ENCODE results near the gene EPHA10.
"Not testable (repeated sequence)": the region's sequence is repeated elsewhere in the genome, so short reads cannot be mapped to it uniquely, and the experiment has no call there.

The EPHA10 gene

DNA sequence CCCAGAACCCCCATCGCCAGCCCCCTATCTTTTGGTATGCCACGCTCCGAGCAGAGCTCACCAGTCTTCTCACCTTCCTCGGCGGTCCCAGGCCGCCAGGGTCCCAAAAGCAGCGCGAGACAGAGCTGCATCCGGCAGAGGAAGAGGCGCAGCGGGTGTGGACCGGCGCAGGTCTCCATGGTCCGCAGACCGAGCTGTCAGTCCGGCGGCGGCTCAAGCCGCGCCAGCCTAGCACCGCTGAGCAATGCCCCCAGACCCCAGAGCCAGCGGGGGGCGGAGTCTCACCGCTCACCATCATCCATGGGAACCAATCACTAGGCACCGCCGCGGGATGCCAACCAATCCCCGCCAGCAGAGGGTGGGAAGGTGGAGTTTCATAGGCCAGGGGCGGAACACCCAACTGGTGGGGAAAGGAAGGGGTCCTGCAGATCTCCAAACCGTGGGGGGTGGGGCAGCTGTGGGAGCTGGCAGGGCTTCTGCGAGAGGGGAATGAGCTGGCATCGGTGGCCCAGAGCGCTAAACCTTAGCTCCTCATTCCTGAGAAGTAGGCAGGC lies at the start of gene EPHA10:
EPHA10 (minus strand) TSS at position 233 of the 554 bp plus-strand sequence; CDS start at position 179, 54 bp downstream.
- peak; percentile 9 for DNase-seq

DNA sequence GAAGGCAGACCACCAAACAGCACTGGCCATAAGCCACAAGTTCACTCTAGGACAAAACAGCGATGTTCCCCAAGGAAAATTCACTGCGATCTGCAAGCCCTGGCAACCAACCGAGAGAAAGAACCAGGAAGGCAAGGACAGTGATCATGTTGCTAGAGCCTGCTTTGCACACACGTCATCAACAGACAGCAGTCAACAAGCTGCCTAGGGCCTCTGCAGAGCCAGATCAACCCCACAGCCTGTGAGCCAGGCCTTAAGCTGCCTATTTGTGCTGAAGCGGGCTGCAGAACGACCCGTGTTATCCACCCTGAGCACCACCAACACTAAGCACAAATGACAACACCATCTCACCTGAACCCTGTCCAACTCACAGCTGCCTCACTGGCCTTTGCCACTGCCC lies 49.3 kb upstream of the EPHA10 start:
- no peak for DNase-seq

DNA sequence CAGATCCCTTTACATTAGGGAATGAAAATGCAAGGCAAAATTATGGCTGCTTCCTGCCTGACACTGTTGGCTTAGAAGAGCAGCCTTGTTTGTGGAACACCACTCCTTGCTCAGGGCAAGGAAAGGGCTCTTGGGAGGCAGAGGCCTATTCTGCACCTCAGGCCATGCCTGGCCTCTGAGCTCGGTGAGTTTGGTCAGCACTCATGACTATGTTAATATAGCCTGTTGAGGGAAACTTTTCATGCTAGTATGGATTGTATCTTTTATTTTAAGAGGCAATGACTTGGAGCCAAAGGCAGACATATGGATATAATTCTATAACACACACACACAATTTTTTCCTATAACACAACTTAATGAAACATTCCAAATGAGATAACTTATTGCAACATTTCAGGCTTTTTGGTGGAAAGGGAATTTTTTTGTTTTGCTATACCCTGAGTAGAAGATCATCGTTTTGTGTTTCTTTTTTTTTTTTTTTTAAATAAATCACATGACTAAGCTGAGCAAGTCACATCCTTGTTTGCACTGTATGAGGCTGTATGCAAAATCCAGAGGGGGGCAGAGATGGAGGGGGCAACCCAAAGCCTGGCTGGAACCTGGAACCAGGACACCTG lies 48.7 kb upstream of the EPHA10 start:
- no peak for DNase-seq

DNA sequence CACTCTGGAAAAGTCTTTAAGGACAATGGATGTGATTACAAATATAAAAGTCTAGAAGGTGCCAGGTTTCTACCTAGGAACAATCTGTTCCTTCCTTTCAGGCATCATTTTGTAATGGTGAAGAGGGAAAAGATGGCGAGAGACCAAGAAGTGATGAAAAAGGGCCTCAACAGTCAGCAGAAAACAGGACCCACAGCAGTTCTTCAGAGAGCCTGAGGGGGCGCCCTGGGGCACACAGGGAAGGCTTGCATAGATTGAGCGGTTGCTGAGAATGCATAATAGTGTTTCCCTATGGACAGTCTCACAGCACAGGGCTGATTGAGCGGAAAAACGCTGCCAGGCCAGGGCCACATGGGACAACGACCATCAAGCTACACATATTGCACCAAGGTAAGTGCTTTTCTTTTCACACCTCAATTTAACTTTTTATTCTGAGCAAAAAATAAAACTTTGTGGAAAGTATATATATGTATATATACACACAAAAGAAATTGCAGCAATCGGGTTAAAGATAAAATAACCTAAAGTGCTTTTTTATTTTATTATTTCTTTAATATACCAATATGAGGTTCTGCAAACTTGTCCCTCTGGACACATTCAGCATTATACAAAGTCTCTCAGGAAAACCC lies 46.2 kb upstream of the EPHA10 start:
- peak; percentile 27 for DNase-seq

DNA sequence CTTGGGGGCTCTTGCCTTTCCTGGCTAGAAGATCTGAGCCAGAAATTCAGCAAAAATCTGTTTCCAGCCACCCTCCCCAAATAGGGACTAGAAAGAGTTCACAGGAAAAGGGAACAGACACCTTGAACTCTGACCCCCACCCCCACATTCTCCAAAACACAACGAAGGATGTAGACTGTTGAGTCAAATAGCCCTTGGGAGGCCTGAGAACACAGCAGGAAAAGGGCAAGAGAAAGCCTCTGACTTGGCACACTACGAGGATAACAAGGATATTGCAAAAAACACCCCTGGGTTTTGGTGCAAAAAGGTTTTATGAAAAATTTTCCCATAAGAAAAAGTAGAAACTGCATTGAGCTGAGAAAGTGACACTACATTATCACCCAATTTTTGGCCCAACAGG lies 45.0 kb upstream of the EPHA10 start:
- DNase-seq = no peak

DNA sequence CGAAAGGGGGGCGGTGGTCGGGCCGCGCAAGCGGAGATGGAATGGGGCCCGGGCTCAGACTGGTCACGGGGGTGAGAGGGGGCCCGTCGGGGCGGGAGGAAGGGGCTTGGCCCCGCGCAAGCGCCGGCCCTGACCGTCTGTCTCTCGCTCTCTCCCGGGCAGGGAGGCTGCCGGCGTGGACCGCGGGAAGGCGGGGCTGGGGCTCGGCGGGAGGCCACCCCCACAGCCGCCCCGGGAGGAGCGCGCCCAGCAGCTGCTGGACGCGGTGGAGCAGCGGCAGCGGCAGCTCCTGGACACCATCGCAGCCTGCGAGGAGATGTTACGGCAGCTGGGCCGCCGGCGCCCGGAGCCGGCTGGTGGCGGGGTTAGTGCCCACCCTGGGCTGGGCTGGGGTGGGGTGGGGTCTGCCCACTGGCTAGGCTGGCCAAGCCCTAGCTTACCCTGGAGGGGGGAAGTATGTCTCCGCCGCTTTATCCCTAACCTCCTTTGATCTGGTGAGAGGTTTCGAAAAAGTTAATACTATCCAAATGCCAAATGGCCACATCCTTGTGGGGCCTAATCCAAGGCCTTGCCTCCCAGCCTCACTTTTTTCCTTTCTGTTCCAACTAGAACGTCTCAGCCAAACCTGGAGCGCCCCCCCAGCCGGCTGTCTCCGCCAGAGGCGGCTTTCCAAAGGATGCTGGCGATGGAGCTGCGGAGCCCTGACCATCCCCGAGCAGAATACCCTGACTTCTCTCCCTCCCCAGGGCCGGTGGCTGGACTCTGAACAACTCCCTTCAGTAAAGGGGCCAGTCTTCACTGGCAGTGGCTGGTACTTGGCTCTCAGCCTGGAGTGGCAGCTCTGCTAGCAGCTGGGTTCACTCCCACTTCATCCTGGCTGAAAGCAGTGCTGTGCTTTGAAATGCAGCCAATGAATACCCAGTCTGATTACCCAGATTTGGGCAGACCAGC lies 43.7 kb upstream of the EPHA10 start:
- DNase-seq = no peak

DNA sequence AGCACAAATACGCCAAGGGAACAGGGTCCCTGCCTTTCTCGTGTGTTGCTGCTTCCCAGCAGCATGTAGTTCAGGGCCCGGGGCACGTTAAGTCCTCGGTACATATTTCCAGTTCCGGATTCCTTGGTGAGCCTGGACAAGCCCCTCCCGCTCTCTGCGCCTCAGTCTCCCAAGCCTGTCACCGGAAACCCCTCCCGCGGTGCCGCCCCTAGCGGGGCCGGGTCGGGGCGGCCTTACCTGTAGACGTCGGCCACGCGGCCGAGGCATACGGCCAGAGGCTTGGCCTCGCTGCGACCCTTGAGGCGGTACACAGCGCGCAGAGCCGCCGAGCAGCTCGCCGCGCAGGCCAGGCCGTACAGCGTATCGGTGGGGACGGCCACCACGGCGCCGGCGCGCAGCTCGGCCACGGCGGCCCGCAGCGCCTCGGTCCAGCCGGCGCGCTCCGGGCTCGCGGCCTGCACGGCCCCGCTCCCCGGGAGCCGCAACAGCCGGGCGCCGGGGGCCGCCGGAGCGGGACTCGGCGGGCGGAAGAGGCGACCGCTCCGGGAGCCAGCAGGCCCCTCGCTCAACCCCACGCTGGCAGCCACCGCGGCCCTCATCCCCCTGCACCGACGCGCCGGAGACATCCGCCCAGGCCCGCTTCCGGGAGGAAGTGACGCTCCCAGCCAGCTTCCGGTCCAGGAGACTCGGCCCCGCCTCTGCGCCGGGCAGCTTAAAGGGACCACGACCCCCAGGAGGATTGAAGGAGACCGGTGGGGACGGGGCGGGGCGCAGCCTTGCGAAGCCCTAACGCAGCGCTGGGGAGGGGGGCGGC lies 42.8 kb upstream of the EPHA10 start, which contains the start of the genes C1orf122 and YRDC:
C1orf122 (plus strand) TSS at position 236 of the 814 bp plus-strand sequence. CDS start 615 bp downstream, outside the sequence.
YRDC (minus strand) TSS at position 654 of the 814 bp plus-strand sequence; CDS start at position 626, 28 bp downstream.
- DNase-seq = peak; percentile 42

DNA sequence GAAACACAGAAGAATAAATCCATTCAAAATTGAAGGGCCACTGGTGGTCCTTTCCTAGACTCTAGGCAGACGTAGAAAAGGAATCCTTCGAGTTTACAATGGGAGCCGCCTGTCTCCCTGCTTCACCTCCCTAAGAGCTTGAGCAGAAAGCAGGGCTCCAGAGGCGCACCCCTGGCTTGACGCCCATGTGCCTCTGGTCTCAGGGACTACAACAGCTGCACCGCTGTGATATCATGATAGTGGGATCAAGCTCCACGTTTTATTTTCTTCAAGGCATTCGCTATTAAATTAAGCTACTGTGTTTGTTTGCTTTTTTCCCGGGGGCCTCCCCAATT lies 42.3 kb upstream of the EPHA10 start:
- no peak for DNase-seq

DNA sequence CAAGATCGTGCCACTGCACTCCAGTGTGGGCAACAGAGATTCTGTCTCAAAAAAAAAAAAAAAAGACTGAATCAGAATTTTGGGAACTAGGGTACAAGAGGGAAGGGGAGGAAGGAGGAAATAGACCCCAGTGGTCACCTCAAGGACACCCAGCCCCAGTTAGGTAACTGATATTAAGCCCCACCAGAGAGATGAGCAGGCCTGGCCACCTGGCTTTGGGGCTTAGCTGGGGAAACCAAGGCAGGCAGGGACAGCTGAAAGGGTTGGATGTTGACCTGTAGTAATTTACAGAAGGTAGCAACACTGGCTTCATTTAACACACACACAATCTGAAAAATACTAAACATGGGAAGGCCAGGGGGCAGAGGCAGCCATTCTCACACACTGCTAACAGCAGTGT lies 37.5 kb upstream of the EPHA10 start:
- DNase-seq = no peak

DNA sequence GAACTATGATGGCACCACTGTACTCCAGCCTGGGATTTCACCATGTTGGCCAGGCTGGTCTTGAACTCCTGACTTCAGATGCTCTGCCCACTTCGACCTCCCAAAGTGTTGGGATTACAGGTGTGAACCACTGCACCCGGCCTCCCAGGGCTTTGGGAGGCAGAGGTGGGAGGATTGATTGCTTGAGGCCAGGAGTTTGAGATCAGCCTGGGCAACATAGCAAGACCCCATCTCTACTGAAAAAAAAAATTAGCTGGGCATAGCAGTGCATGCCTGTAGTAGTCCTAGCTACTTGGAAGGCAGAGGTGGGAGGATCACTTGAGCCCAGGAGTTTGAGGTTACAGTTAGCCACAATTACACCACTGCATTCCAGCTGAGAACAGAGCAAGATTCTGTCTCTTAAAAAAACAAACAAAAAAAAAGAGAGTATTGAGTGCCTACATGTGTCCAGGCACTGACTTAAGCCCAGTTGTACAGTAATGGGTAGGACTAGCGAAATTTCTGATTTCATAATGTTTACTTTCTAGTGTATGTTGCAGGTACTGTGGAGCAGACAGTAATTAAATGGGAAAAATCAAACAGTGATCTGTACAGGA lies 32.9 kb upstream of the EPHA10 start:
- no peak for DNase-seq

DNA sequence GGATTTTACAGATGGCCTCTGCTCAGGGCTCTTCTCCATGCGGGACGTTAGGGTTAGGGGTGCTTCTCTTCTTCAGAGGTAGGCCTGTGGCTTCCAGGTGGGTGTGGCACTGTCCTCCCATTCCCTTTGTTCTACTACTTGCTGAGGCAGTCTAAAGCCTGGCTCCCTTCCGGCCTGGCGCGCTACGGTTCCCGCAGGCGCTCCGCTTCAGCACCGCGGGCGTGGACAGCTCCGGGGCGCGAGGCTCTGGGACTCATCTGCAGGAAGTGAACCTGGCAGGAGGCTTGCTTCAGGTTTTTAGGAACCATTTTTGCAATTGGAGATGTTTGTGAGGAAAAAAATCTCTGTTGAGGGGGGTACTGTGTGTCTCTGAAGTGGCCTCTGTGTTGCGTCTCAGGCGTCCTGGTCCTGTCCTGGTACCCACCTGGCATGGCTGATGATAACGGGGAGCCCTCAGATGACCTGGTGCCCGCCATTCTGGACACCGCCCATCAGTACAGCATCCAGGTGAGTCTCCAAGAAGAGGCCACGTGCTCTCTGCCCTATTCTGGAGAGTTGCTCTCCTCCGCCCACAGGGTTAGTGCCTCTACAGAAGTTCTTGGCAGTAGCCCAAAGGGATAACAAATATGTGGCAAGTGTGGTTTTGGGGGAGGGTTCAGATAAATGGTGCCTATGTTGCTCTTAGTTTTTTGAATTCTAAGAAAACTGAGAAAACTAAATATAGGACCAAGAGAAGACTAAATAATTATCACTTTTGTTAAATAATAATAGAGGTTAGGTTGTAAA lies 30.6 kb upstream of the EPHA10 start:
- no peak for DNase-seq

DNA sequence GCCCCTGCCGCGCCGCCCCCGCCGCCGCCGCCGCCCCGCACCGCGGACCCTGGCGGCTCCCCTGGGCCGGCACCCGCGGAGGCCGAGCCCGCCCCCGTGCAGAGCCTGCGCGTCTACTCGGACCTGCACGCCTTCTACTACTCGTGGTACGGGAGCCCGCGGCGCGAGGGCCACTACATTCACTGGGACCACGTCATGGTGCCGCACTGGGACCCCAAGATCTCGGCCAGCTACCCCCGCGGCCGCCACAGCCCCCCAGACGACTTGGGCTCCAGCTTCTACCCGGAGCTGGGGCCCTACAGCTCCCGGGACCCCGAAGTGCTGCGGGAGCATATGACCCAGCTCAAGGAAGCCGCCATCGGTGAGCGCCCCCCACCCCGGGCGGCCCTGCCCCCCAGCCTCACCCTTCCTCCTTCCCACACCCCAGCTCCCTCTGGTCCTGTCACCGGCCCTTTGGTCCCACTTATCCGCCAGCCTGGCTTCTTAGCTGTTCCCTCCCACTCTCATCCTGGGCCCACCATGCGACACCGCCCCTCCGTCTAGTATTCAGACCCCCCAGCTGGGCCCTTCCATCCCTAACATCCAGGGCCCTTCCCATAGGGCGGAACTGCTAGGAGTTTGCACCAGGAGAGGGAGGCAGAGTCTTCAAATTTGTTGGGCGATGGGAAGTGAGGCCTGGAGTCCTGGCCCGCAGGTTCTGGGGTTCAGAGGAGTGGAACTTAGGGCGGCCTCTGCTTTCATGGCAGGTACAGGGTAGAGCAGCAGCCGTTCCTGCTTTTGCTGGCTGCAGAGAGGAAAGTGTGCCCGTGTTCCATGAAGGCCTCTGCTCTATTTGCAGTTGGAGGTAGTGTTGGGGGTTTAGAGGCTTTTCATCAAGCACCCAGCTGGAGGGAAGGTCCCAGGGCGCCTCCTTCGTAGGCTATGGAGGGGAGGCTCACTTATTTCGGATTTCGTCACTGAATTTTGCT lies 29.7 kb upstream of the EPHA10 start:
- DNase-seq = no peak

DNA sequence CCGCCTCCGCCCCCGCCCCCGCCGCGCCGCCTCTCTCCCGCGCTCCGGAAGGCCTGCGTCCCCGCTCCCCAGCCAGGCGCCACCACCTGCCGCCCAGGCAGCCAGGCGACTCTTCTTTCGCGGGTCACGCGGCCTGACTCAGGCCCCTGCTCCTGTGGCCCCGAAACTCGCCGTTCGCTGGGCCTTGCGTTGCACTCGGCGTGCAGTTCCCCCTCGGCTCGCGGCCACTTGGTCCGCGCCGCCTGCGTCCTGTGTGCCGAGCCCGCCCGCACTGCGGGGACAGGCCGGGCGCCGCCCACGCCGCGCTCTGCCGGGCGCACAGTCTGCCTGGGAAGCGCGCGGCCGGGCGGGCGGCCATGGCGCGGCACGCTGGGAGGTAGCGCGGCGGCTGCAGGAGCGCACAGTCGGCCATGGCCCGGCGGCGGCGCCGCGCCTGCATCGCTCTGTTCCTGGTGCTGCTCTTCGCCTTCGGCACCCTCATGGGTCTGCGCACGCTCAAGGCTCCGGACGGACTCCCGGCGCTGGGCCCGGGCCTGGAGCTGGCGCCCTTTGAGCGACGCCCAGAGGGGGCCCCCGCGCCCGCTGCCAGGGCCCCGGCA lies 29.0 kb upstream of the EPHA10 start, which contains the start of gene MANEAL:
MANEAL (plus strand) TSS at position 75 of the 599 bp plus-strand sequence; CDS start at position 411, 336 bp downstream.
- no peak for DNase-seq

DNA sequence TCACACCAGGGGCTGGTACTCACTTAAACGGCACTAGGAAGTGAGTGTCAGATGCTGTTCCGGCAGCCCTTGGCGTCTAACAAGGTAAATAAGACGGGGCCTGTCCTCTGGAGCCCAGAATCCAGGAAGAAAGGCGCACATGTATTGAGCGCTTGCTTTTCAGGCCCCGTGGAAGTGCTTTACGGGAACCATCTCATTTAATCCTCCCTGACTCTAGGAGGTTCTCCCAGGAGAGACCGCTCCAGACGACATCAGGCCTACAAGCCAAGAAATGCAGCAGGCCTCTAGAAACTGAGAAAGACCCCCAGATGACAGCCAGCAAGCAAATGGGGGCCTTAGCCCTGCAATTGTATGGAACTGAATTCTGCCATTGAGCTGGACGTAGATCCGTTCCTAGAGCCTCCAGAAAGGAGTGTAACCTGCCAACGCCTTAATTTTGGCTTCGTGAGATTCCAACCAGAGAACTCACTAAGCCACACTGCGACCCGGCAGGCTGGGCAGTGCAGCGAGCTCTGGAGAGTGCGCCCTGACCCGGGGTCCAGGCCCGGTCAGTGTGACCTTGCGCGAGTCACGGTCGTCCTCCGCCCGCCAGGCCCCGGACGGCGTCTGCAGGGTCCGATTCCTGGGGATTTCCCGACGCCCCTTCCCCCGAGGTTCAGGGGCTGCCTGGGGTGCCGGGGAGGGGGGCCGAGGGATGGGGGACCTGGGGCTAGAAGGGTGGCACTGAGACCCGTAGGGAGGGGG lies 28.2 kb upstream of the EPHA10 start:
- no peak for DNase-seq

DNA sequence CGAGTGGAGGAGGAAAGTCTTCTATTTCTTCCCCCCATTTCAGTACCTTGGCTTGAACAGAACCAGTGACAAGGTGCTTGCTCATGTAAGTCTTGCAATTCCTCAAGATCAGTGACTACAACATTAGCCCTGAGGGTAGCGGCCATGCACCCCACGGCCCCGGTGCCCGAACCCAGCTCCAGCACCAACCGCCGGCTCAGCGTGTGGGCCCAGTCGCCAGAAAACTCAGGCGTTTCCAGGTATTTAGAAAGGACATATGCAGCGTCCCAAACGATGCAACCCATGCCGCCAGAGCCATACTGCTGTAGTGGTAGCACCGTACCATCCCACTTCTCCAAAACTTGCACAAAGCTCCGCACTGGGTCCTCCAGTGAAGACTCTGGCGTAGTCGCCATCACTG lies 17.6 kb upstream of the EPHA10 start:
- DNase-seq = no peak

DNA sequence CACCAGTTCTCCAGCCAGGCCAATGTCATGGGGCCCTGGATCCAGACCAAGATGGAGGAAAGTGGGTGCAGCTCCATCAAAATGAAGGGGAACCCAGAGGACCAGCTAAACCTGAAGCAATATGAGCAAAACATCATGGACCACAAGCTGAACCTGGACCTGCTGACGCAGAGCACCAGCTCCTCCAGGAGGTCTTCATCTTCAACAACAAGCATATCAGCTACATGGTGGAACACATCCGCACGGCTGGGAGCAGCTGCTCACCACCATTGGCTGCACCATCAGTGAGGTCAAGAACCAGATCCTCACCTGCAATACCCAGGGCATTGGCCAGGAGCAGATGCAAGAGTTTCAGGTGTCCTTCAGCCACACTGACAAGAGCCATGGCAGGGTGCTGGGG lies 13.7 kb upstream of the EPHA10 start:
- no peak for DNase-seq

DNA sequence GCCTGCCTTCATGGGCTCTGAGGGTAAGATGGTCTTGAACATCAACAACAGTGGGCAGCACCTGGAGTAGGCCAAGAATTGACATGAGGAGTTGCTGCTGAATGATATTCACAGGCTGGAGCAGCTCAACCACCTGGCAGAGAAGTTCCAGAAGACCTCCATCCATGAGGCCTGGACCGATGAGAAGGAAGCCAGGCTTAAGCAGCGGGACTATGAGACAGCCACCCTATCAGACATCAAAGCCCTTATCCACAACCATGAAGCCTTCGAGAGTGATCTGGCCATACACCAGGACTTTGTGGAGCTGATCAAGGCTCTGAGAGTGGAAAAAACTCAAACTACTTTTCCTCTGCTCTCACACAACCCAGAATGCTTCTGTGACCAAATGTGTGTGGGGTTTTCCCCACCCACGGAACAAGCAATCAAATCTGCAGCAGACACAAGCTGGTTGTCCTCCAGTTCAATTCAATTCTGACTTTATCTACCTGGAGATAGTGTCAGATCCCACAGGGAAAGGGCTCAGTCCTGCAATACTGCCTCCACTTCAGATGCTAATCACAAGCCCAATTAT lies 12.1 kb upstream of the EPHA10 start:
- no peak for DNase-seq

DNA sequence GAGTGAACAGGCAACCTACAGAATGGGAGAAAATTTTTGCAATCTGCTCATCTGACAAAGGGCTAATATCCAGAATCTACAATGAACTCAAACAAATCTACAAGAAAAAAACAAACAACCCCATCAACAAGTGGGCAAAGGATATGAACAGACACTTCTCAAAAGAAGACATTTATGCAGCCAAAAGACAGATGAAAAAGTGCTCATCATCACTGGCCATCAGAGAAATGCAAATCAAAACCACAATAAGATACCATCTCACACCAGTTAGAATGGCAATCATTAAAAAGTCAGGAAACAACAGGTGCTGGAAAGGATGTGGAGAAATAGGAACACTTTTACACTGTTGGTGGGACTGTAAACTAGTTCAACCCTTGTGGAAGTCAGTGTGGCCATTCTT lies 6.5 kb upstream of the EPHA10 start:
- DNase-seq = not testable (repeated sequence)

Measured in NCI-H187 treated with DMSO at 0.1 percent for 48 hours (cell line).